Ovary (tissue), 9 donors: ENCODE measurements around the gene AGBL4. TPM values are rescaled to one million over a fixed set of nuclear protein-coding genes. Genes with fewer than 3 reads are reported as not detected.
"Not testable (repeated sequence)": the region's sequence is repeated elsewhere in the genome, so short reads cannot be mapped to it uniquely, and the experiment has no call there.

Experiments used
- DNase-seq, 5 donors: peaks; one replicate each; pipeline ENCODE4 v3.0.0-alpha.2; 2019 to 2020
- H3K27ac ChIP-seq, 2 donors: fragments of 200-600 bp; one replicate each; pipeline versions ENCODE4 v1.5.1 to v1.8.0; 2019 to 2022
- H3K27me3 ChIP-seq: fragments of 200-600 bp; one replicate; pipeline ENCODE4 v1.8.0; 2022
- H3K36me3 ChIP-seq: fragments of 200-600 bp; sonication (generic); one replicate; pipeline ENCODE4 v1.5.1; 2019
- H3K4me1 ChIP-seq: one replicate; pipeline ENCODE4 v1.8.1; 2013; ENCODE audit warnings: mild to moderate bottlenecking, moderate library complexity; ENCODE audit not compliant: insufficient read depth
- H3K4me3 ChIP-seq: fragments of 200-600 bp; sonication (generic); one replicate; pipeline ENCODE4 v1.5.1; 2017
- H3K9me3 ChIP-seq, 2 donors: fragments of 200-600 bp in 1 of 2; sonication (generic) in 1 of 2; one replicate each; pipeline versions ENCODE4 v1.5.1 to v1.8.1; 2013 to 2019; ENCODE audit warnings: mild to moderate bottlenecking in 1 of 2, moderate library complexity in 1 of 2
- EP300 ChIP-seq: sonication (generic); formaldehyde crosslinking; IDR thresholded peaks from one replicate; pipeline ENCODE4 v1.6.1; 2017; ENCODE audit warnings: antibody characterized with exemption
- POLR2A ChIP-seq: fragments of 450-650 bp; IDR thresholded peaks from one replicate; pipeline ENCODE4 v1.6.1; 2017; ENCODE audit warnings: antibody characterized with exemption, mild to moderate bottlenecking, moderate library complexity
- WGBS, 3 donors: extraction: QIAGEN DNeasy Blood & Tissue Kit in 1 of 3; methylation state at CpG; one replicate each; pipeline versions ENCODE4 v1.1.5 to v1.1.7; 2013 to 2017; 5-methylcytosine and 5-hydroxymethylcytosine counted together
- intact Hi-C, 4 donors: fragments of 100-400 bp; cut with DNase I; formaldehyde crosslinking; loops; one replicate each; pipeline versions ENCODE4 v1.11.0 to v1.15.1; 2022 to 2023
- polyA plus RNA-seq, 2 donors: library from polyadenylated mRNA; stranded (reverse); fragments of 200-250 nt in 1 of 2; fragments of 350-450 nt in 1 of 2; fragmentation: Illumina TruSeq in 1 of 2; extraction: RNeasy Lipid Tissue Mini Kit (QIAGEN cat#74804) in 1 of 2; gene quantifications; one replicate each; pipeline ENCODE4 v1.2.3, GENCODE V29; 2013 to 2014
- total RNA-seq, 7 donors: library from RNA; depleted of rRNA in 2 of 7; stranded (reverse); fragments of >200 nt in 2 of 7; fragmentation: NEBNext Ultra II Directional in 3 of 7; extraction: Animal tissue kit (Norgen Biotek cat#: 25700) in 3 of 7; gene quantifications; one replicate each; pipeline versions ENCODE4 v1.1.0 to v1.2.4, GENCODE V29; 2016 to 2023
- TF ChIP-seq, protein P1 (sequence below), 3 donors: fragments of 450-650 bp in 2 of 3; fragments of 200-600 bp in 1 of 3; IDR thresholded peaks; one replicate each; pipeline versions ENCODE4 v1.5.1 to v1.8.0; 2016 to 2022; ENCODE audit warnings: antibody characterized with exemption in 3 of 3, mild to moderate bottlenecking in 1 of 3
- donor health status: DM: no; HTN: no; CAD: no; lungs with moderate emphysema.
- donor health status: DM: no; HTN: no; CAD: no.
- donor health status: Bipolar disorder and iron deficiency.
- donor health status: DM: yes; HTN: yes; CAD: no.
- donor health status: DM: no; HTN: no; CAD: no.
- donor health status: DM: yes; HTN: yes; CAD: no.

AGBL4 gene
- total and polyA plus RNA-seq, 9 donors: 0.15 to 6.2 (median 0.64) TPM

DNA sequence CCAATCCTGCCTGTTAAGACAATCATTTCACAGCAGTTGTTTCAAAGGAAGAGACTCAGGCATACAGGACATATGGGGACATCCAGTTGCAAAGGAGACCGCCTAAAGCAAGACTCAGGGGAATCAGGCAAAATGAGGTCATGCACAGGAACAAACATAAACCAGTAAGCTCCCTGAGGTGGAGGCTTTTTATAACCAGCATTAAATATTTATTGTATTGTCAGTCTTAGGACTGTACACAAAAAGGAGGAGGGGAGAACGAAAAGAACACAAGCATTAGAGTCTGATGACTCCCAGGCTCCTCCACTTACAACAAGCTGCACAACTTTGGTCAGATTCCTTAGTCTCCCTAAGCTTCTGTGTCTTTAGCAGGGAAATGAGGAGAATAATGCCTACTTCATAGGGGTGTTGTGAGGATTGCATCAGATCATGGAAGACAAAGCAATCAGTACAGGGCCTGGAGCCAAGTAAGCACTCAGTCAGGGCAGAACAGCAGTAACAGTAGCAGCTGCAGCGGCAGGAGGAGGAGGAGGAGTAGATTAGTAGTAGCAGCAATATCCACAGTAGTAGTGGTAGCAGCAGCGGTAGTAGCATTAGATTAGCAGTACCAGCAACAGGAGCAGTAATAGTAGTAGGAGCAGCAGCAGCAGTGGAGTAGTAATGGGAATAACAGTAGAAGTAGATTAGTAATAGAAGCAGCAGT is 1497.6 kb downstream of the AGBL4 start:
- DNase-seq: no peak
- intact Hi-C loops: no loop called here
- Histone ChIP-seq H3K9me3 (no peaks in the 10 kb centered on the region), H3K36me3 (no peaks in the 10 kb centered on the region), H3K4me3 (no peak overlapping the region), H3K27me3 (no peaks in the 10 kb centered on the region), H3K4me1 (no peaks in the 10 kb centered on the region), H3K27ac (no peak overlapping the region)
- TF ChIP-seq EP300 (no peak), POLR2A (no peak)
- TF ChIP-seq, protein P1, sequence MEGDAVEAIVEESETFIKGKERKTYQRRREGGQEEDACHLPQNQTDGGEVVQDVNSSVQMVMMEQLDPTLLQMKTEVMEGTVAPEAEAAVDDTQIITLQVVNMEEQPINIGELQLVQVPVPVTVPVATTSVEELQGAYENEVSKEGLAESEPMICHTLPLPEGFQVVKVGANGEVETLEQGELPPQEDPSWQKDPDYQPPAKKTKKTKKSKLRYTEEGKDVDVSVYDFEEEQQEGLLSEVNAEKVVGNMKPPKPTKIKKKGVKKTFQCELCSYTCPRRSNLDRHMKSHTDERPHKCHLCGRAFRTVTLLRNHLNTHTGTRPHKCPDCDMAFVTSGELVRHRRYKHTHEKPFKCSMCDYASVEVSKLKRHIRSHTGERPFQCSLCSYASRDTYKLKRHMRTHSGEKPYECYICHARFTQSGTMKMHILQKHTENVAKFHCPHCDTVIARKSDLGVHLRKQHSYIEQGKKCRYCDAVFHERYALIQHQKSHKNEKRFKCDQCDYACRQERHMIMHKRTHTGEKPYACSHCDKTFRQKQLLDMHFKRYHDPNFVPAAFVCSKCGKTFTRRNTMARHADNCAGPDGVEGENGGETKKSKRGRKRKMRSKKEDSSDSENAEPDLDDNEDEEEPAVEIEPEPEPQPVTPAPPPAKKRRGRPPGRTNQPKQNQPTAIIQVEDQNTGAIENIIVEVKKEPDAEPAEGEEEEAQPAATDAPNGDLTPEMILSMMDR (IDR thresholded peaks at IDR 0.05): no peak
- 34 to 51% (median 37%) methylated on average over 4 of the region's 4 CpGs for WGBS, 3 donors

DNA sequence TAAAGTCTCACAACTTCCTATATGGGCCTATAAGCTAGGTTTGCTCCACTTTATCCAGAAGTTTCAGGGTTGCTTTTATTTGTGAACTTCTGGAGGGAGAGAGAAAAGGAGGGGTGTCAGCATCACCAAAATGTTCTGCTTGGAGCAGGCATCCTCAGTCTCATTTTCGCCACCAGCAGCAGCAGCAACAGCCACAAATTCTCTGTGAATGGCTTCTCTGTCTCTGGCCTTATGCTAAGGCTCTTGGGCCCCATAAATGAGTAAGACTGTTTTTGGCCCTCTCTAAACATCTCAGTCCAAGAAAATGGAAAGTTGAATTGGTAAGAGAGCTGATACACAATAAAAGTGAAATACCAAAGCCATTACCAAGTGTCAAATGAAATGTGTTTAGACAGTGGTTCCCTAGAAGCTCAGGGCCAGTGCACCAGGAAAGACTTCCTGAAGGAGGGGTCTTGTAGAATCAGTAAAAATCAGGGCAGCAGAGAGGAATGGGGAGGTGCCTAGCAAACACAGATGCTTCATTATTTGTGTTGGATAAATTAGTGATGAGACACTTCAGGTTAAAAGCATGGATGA is 1498.8 kb downstream of the AGBL4 start:
- H3K36me3 ChIP-seq: no peaks in the 10 kb centered on the region
- no peaks in the 10 kb centered on the region for H3K9me3 ChIP-seq
- intact Hi-C loops: no loop called here
- H3K27ac ChIP-seq: no peak overlapping the region
- TF ChIP-seq, protein P1 (IDR thresholded peaks at IDR 0.05): no peak
- TF ChIP-seq EP300: no peak
- TF ChIP-seq POLR2A: no peak
- 88 to 93% (median 92%) methylated on average over 1 of the region's 1 CpG for WGBS, 3 donors
- H3K4me3 ChIP-seq: no peak overlapping the region
- no peak for DNase-seq
- H3K27me3 ChIP-seq: no peaks in the 10 kb centered on the region
- no peaks in the 10 kb centered on the region for H3K4me1 ChIP-seq

DNA sequence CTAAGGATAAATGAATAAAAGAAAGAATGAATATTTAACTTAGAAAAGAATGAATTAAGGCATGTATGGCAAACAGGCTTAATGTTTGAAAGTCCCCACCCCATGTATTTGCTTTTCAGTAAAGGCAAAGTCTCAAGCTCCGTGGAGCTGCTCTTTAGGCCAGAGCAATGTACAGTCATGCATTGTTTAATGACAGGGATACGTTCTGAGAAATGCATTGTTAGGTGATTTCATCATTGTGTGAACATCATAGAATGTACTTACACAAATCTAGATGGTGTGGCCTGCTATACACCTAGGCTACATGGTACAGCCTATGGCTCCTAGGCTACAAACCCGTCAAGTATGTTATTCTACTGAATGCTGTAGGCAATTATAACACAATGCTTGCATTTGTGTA is 1500.2 kb downstream of the AGBL4 start:
- no peaks in the 10 kb centered on the region for H3K4me1 ChIP-seq
- H3K9me3 ChIP-seq: no peaks in the 10 kb centered on the region
- DNase-seq: no peak
- no peak overlapping the region for H3K4me3 ChIP-seq
- 80 to 88% (median 87%) methylated on average over 3 of the region's 3 CpGs for WGBS, 3 donors
- H3K36me3 ChIP-seq: no peaks in the 10 kb centered on the region
- TF ChIP-seq, protein P1 (IDR thresholded peaks at IDR 0.05): no peak
- TF ChIP-seq POLR2A (no peak), EP300 (no peak)
- intact Hi-C loops: no loop called here
- no peaks in the 10 kb centered on the region for H3K27me3 ChIP-seq
- H3K27ac ChIP-seq: no peak overlapping the region

DNA sequence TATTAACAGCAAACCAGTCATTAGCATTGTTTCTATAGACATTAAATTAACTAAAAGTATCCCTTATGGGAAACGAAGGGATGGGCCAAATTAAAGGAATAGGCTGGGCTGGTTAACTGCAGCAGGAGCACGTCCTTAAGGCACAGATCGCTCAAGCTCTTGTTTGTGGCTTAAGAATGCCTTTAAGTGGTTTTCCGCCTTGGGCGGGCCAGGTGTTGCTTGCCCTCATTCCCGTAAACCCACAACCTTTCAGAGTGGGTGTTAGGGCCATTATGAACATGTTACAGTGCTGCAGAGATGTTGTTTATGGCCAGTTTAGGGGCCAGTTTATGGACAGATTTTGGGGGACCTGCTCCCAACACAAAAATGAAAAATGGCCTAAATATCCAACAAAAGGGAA is 1503.9 kb downstream of the AGBL4 start:
- H3K27ac ChIP-seq, H3K4me1 ChIP-seq, intact Hi-C loops, DNase-seq, H3K27me3 ChIP-seq, H3K36me3 ChIP-seq, H3K4me3 ChIP-seq, H3K9me3 ChIP-seq: not testable (repeated sequence)
- WGBS, 3 donors: 88 to 92% (median 90%) methylated on average over 6 of the region's 6 CpGs

DNA sequence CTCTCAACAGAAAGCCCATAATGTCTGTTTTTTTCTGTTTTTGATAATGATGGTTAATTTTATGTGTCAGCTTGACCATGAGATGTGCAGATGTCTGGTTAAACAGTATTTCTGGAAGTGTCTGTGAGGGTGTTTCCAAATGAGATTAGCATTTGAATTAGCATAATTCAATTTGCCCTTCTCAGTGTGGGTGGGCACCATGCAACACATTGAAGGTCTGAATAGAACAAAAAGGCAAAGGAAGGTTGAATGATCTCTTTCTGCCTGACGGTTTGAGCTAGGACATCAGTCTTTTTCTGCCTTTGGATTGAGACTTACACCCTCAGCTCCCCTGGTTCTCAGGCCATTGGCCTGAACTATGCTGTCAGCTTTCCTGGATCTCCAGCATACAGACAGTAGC is 1516.9 kb downstream of the AGBL4 start:
- no peaks in the 10 kb centered on the region for H3K9me3 ChIP-seq
- WGBS, 3 donors: 0 to 30% (median 0%) methylated on average over 1 of the region's 1 CpG
- intact Hi-C loops: loop anchor here in 1 of 4 donors (10.0 kb wide), 1 partner anchor 402 kb away; no protein-coding TSS in a partner anchor

More for the DNA sequence above, 1516.9 kb downstream of the AGBL4 start:
- H3K4me3 ChIP-seq: no peak overlapping the region
- H3K36me3 ChIP-seq: no peaks in the 10 kb centered on the region
- DNase-seq: no peak
- TF ChIP-seq EP300 (no peak), POLR2A (no peak)
- TF ChIP-seq, protein P1 (IDR thresholded peaks at IDR 0.05): no peak
- no peaks in the 10 kb centered on the region for H3K27me3 ChIP-seq
- H3K4me1 ChIP-seq: no peaks in the 10 kb centered on the region
- no peak overlapping the region for H3K27ac ChIP-seq
